ENCODE data around the gene GDPD5. TPM values are rescaled to one million over a fixed set of nuclear protein-coding genes. Genes with fewer than 3 reads are reported as not detected.

GDPD5 gene
- total and polyA plus RNA-seq, 9 of the 15 experiments (the other 6 are each of a cell fraction or from before 2014, with no cell fraction given): 0.32 to 27.3 (median 8.0) TPM

DNA sequence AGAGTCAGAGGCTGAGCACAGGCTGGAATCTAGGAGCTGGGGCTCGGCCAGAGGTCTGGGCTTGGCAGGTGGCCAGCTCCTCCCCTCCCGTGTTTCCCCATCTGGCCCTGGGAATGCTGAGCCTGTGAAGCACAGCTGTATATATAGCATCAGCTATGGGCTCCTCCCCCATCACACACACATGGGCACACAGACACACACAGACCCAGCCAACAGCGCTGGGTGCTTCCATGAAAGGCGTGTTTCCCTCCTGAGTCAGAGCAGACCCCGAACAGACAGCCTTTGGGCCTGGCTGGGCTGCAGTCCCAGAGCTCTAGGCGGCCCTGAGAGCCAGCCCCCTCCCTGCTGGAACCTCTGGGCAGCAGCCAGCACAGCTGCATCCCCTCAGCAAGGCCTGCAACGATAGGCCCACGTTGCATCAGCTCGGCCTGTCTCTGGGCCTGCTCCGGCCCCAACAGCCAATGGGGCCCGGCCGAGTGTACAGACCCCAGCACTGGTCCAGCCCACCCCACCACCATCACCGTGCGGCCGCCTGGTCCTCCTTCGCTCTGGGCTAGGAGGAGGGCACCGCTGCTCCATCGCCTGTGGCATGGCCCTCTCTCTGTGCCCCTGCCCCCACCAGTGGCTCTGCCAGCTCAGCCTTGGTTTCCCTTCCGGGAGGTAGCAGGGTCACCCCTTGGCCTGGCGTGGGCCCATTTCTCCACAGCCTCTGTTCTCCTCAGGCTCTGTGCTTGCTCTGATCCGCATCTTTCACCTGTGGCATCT is 28.7 kb upstream of the GDPD5 start (continued):
- TF ChIP-seq CHD7 (IDR thresholded peaks at IDR 0.05; ENCODE audit: low read depth, low read length) (no peak), ATF7 (IDR thresholded peaks at IDR 0.05) (peak; percentile 78), ZKSCAN3 (CRISPR knock-in tag; IDR thresholded peaks at IDR 0.05) (no peak), HMG20A (CRISPR knock-in tag; conservative IDR thresholded peaks at IDR 0.05) (no peak), SMARCB1 (IDR thresholded peaks at IDR 0.05; ENCODE audit: insufficient read length, low read depth) (no peak), TFAM (CRISPR knock-in tag; conservative IDR thresholded peaks at IDR 0.05) (no peak), MYBL2 (IDR thresholded peaks at IDR 0.05; ENCODE audit: low read depth) (no peak), MYBL2 (CRISPR knock-in tag; IDR thresholded peaks at IDR 0.05; ENCODE audit: borderline replicate concordance) (no peak), HDAC2 (IDR thresholded peaks at IDR 0.05) (peak; percentile 63; the same call in 1 of the 2 replicates), ZNF239 (CRISPR knock-in tag; IDR thresholded peaks at IDR 0.05) (no peak), ILF3 (IDR thresholded peaks at IDR 0.05; ENCODE audit: borderline replicate concordance) (no peak), ZNF561 (CRISPR knock-in tag; conservative IDR thresholded peaks at IDR 0.05) (no peak), DNMT1 (IDR thresholded peaks at IDR 0.05) (no peak), CBFB (CRISPR knock-in tag; IDR thresholded peaks at IDR 0.05) (no peak), HMGN3 (IDR thresholded peaks at IDR 0.05; ENCODE audit: borderline replicate concordance, extremely low read depth, insufficient read length, low read depth, low read length) (peak; percentile 24)
